Stimulated activated CD8-positive, alpha-beta memory T cell treated with anti-CD3 and anti-CD28 coated beads, Interleukin-7, amount 100 ng/mL, for 1 hour (primary cell): Measurements from ENCODE around the gene RAPGEF4.

ENCODE experiments used
- DNase-seq, 2 donors: peaks; one replicate each; pipeline ENCODE4 v3.0.0-alpha.2; 2020; ENCODE audit warnings: low read depth in 2 of 2

RAPGEF4 gene

DNA sequence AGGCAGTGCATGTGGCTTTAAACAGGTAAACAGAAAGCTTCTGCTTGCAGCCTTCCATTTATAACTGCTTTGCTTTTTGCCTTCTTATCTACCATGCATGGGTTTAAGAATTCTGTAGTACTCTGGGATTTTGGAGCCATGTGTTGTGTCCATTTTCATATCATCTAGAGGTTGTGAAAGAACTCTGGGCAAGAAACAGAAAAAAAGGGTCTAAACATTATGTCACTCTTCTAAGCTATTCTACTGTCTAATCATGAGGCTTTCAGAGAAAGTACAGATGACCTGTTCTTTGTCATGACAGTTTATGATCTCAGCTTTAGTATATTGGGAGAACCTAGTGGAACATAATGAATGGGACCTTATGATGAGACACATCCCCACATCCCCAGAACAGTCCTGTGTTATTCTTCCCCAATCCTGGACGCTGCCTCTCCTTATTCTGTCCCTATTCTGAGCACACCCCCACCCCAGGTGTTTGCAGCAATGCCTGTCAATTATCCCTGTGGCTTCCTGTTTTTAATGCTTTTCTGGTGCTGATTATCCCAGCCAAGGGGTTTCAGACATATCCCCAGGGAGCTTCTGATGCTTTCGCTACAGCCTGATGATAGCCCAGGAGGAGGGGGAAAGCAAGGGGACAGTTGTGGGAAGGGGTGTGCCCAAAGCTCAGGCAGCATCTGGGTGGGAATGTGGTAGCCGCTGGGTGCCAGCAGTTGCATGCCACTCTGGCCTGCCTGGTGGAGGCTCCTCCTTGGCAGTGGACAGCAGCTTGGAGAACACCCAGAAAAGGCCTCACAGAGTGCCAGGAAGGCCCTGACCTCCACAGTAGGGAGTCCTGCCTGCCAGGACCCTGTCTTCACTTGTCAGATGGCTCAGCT is 170.5 kb downstream of the RAPGEF4 start:
- no peak for DNase-seq

- DNase-seq, result no peak
Observed at GRCh38 chr2:172908275-172908674, 172.6 kb downstream of the RAPGEF4 start.

GRCh38 chr2:172909454-172909853 is 173.8 kb downstream of the RAPGEF4 start:
- no peak for DNase-seq

DNA sequence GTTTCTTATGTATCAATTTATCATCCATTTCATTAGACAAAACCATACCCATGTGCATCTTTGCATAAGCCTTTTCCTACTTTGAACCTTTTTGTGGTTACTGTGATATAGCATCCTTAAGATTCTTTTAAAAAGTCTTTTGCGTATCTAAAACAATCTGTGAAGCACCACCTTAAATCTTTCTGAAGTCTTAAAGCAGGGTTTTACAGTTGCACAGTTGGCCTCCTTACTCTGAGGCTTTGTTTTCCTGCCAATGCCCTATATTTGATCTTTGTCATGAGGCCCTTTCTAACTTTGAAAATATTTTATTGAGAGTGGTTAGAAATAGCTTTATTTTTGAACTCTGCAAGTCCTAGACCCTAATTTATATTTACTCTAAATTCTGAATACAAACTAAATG is 176.6 kb downstream of the RAPGEF4 start:
- DNase-seq, result no peak

DNA sequence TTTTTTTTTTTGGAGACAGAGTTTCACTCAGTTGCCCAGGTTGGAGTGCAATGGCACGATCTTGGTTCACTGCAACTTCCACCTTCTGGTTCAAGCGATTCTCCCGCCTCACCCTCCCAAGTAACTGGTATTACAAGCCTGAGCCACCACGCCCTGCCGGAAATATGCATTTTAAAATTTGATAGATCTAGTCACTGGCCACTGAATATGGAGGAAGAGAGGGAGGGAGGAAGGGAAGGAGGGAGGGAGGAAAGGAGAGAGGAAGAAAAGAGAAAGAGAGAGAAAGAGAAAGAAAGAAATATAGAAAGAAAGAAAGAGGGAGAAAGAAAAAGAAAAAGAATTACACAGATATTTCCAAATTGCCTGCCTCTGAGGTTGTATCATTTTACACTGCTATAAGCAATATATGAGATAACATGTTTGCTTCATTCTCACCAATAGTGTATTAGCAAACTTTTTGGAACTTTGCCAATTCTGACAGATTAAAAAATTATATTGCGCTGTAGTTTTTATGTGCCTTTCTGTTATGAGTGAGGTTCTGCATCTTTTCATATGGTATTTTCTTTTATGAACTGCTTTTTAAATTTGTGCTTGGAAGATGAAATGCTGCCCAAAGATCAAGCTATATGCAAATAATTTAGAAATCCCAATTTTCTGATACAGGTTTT is 178.8 kb downstream of the RAPGEF4 start:
- DNase-seq, result no peak

DNA sequence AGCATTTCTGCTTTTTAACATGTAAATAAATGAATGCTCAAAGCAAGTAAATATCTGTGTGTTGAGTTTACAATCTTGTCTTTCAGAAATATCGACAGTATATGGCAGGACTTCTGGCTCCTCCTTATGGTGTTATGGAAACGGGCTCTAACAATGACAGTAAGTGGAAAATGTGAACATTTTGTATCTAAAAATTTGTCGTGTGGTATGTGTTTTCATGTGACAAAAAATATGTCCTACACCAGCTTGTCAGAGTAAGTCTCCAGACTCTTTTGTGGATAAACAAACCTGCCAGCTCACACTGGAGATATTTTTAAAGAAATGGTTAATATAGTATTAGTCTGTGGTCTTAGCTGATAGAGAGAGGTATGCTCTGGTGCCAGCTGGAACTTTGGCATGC is 182.1 kb downstream of the RAPGEF4 start:
- no peak for DNase-seq

- DNase-seq, result no peak
Observed at GRCh38 chr2:172919732-172920131, 184.1 kb downstream of the RAPGEF4 start.

DNA sequence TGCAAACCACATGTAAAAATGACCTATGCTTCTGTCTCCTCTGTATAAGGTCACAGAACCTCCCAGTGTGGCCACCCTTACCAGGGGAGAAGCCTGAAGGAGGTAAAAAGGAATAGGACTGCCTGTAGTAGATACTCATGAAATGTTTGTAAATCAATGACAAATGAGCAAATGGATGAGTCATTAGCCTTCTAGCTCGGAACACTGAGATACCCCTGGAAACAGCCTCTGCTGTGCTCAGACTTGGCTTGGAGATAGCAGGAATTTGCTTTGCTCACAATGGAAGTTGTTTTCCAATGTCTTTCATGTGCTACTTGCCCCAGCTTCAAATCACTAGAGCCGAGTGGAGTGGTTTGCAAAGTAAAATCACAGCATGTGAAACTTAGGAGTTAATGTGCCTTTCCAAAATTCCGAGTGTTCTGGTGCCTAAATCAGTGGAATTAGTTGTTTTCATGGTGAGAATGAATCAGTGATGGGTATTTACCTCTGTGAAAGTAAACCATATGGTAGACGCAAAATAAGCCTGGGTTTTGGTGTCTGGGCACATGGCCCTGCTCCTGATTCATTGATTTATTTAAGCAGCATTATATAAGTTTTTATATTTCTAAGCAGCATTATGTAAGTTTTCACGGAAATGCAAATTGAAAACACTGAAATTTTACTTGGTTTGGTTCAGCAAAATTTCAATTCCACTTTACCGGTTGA is 186.0 kb downstream of the RAPGEF4 start:
- no peak for DNase-seq

- no peak for DNase-seq
Observed at GRCh38 chr2:172922306-172922705, 186.7 kb downstream of the RAPGEF4 start.

DNA sequence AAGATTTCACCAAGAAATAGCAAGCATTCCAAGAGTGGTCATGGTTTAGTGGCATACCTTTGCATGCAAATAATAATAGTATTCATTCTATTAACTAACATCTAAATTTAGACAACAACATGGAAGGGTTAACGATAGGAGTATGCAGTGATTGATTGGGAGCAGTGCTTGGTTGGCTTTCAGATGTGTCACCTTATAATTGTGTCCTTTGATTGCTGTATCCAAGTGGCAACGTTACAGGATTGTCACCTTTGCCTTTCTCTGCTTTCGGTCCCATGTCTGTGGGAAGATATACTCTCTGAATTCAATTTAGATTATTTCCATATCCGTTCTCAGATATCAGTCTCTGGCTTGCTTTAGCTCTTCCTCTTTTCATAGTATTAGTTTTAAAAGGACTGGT is 187.2 kb downstream of the RAPGEF4 start:
- no peak for DNase-seq

DNA sequence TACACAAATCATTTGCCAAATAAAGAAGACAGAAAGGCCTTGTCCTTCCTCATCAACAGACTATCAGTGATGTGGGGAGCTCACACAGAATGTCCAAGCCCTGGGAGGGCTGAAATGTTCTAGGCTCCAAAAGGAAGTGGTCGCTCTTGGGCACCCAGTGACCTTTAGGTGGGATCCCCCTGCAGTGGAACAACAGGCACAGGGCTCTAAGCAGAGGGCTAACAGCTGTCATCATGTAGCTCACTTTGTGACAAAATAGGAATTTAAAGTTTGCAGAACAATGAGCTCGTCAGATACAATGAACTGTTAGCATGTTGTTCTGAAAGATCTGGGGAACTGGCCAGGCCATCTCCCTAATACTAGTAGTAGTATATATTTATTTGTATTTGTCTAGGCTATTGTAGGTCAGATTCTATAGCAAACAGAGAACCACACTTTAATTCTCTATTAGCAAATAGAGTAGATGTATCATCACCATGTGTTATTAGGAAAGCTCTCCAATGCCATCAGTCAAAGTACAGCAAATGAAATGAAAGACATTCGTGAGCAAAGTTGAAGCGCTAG is 188.5 kb downstream of the RAPGEF4 start:
- DNase-seq, result no peak

DNA sequence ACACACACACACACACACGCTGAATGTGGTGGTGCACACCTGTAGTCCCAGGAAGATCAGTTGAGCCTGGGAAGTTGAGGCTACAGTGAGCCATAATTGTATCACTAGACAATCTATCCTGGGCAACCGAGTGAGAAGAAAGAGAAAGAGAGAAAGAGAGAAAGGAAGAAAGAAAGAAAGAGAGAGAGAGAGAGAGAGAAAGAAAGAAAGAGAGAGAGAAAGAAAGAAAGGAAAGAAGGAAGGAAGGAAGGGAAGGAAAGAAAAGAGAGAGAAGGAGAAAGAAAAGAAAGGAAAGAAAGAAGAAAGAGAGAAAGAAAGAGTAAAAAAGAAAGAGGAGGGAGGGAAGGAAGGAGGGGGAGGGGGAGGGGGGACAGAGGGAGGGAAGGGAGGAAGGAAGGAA is 190.0 kb downstream of the RAPGEF4 start:
- no peak for DNase-seq

DNA sequence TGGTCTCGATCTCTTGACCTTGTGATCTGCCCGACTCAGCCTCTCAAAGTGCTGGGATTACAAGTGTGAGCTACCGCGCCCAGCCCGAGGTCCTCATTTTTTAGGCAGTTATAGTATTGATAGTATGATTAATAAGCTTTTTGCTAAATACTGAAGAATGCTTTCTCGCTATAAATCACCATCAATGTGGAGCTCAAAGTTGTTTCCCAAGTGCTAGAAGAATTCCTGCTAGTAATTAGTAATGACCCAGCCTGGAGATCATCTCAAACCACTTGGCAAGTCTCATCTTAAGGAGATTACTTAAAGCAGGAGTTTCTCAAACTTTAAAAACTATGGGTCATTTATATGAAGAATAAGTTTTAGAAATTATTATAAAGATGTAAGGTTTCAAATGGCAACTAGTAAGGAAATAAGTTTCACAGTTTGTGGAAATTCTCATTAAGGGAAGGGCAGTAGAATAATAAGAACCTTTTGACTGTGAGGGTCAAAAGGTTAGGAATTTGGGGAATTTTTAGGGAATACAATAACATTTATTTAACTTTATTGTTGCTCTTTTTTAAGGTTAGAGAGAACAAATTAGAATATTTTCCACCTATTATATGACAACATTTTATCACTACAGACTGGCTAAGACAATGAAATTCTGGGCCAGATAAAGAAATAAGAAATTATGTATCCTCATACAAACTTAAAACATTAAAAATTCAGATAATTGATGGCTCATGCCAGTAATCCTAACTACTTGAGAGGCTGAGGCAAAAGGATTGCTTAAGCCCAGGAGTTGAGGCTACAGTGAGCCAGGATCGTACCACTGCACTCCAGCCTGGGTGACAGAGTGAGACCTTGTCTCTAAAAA is 191.4 kb downstream of the RAPGEF4 start:
- no peak for DNase-seq

DNA sequence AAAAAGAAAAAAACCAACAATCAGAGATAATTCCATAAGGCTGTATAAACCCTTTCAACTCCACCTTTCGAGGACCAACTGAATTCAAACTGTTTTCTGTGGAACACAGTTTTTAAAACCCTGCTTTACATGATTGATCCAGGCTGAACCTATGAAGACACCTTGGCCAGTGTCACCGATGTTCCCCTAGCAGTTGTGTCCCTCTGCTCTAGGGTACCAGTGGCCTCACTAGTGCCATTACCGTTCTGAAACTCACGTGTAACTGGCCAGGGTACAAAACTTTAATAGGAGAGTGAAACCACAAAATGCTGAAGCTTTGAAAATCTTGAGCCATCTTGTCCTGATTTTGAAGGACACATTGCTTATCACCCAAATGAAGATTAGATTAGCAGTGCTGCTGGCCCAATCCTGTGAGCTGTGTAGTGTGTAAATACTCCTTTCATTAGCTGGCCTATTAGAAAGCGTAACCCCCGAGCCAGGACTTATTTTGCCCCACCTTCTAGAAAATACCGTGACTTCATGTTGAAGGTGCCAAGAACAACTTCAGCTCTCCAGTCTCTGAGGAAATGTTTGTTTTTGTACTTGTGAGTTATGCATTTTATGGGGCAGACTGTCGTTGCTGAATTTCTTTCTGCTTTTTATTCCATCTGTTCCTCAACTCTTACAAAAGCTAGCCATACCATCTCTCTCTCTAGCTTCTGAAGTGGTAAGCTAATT is 192.2 kb downstream of the RAPGEF4 start:
- no peak for DNase-seq

GRCh38 chr2:172928756-172929155 is 193.1 kb downstream of the RAPGEF4 start:
- no peak for DNase-seq

GRCh38 chr2:172929644-172930043 is 194.0 kb downstream of the RAPGEF4 start:
- DNase-seq, result no peak

GRCh38 chr2:172930871-172931255 is 195.2 kb downstream of the RAPGEF4 start:
- DNase-seq, result no peak

DNA sequence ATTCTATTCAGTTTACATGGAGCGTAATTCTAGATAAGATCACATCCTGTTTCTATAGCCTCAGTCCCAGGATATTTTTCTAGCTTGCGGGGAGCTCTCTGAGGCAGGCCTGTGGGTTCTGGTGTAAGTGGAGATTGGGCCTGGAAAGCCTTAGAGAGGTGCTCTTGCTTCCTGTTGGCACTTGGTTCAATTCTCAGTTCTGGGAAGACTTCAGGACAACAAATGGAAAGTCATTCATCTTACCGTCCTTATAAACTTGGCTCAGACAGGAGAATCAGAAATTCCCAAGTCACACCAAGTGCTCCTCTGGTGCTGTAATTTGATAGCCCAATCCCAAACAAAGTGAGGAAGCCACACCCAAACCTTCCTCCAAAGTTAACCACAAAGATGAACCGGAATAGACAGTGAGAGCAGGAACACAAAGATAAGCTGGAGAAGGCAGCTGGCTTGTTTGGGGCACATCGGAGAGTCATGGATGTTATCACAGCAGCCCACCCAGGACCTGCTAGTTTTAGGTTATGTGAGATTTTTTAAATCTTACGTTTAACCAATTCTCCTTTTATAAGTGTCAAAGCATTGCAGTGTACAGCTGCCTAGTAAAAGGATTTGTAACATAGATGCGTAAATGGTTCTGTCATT is 195.7 kb downstream of the RAPGEF4 start:
- no peak for DNase-seq

DNA sequence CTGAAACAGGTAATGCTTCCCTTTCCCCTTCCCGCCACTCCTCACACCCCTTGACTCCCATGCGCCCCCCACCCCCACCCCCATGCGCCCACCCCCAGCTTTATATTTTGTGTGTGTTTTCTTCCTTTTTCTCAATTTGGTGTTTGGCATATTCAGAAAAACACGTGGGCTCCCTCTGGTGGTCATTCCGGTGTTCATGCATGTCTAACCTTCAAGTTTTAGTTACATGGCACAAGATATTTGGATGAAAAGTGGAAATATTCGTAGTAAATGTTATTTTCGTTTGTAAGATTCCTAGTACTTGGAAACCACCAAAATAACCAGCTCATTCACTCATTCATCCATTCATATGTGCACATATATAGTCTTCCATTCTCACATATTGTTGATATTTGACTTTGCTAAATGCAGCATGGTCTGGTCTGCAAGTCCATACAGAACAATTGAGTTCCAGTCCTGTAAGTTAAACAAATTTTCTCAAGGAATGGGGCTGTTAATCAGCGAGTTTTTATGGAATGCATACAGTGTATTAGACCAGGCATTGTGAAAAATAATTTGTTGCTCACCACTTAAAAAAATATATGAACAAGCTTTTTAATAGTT is 196.4 kb downstream of the RAPGEF4 start:
- DNase-seq, result peak; percentile 7 to 43
